Activated B cell treated with CpG ODN at 0.5 μM for 24 hours (primary cell): ENCODE data around the gene CSH2. TPM values are rescaled to one million over a fixed set of nuclear protein-coding genes. Genes with fewer than 3 reads are reported as not detected.

Source experiments
- ATAC-seq: fragments of 200-7000 bp; cut with Tn5 transposase; one replicate; pipeline ENCODE4 v1.10.0; 2021; ENCODE audit warnings: low read depth, mild to moderate bottlenecking, moderate library complexity
- CTCF ChIA-PET: fragments of 350-600 bp; sonication (Branson Sonifier 250); formaldehyde crosslinking; loops from one replicate; lab custom pipeline; 2021; ENCODE audit warnings: antibody characterized with exemption; lab: Charles Lee
- POLR2A ChIA-PET: fragments of 350-600 bp; sonication (Branson Sonifier 250); formaldehyde crosslinking; loops from one replicate; lab custom pipeline; 2021; ENCODE audit warnings: antibody characterized with exemption; lab: Charles Lee
- DNase-seq: peaks from one replicate; pipeline ENCODE4 v3.0.0; 2022
- H3K27ac Mint-ChIP-seq: one replicate; pipeline ENCODE4 v1.8.0; 2020; ENCODE audit warnings: mixed read lengths
- H3K27me3 Mint-ChIP-seq: one replicate; pipeline ENCODE4 v1.8.0; 2021; ENCODE audit warnings: mixed read lengths
- H3K36me3 Mint-ChIP-seq: one replicate; pipeline ENCODE4 v1.8.0; 2021; ENCODE audit warnings: low read depth, mixed read lengths
- H3K4me1 Mint-ChIP-seq: one replicate; pipeline ENCODE4 v1.8.0; 2021; ENCODE audit warnings: mixed read lengths
- H3K4me3 Mint-ChIP-seq: one replicate; pipeline ENCODE4 v1.8.0; 2020; ENCODE audit warnings: mild to moderate bottlenecking, mixed read lengths
- H3K9me3 Mint-ChIP-seq: one replicate; pipeline ENCODE4 v1.8.0; 2020; ENCODE audit warnings: mixed read lengths
- CTCF ChIP-seq: fragments of 200-600 bp; IDR thresholded peaks from one replicate; pipeline ENCODE4 v1.8.0; 2022; ENCODE audit warnings: antibody characterized with exemption, mild to moderate bottlenecking
- intact Hi-C: fragments of 100-400 bp; cut with micrococcal nuclease; formaldehyde crosslinking; loops from one replicate; pipeline ENCODE4 v1.15.1; 2024
- total RNA-seq: library from RNA; stranded (reverse); gene quantifications from 2 replicates; pipeline ENCODE4 v1.2.3, GENCODE V29; 2022

CSH2 gene
- total RNA-seq, 1 donor from 2014 or later, result not detected

GRCh38 chr17:63822537-63822936, 50.9 kb downstream of the CSH2 start:
- Mint-ChIP-seq H3K27me3 (no peaks in the 10 kb centered on the region), H3K27ac (no peak overlapping the region), H3K9me3 (no peaks in the 10 kb centered on the region), H3K4me1 (peaks cover 58% of the 10 kb centered on the region), H3K36me3 (peaks cover 91% of the 10 kb centered on the region), H3K4me3 (no peak overlapping the region)
- CTCF ChIA-PET, result no interaction called here
- DNase-seq (no peak), ATAC-seq (no peak)
- POLR2A ChIA-PET, result no interaction called here
- intact Hi-C loops, result no loop called here
- no peak for TF ChIP-seq CTCF

Other genes starting within 250 kb of the CSH2 start
- 404 and 421 TPM in 2 replicates for gene LIMD2, start 173.6 kb downstream of the CSH2 start, total RNA-seq
- gene STRADA, start 131.9 kb downstream of the CSH2 start, total RNA-seq, result 72.5 and 80.2 TPM in 2 replicates
- gene CCDC47, start 100.1 kb downstream of the CSH2 start, total RNA-seq, result 41.4 and 47.6 TPM in 2 replicates
- 132 and 160 TPM in 2 replicates for gene DDX42, start 99.5 kb downstream of the CSH2 start, total RNA-seq
- gene PSMC5, start 46.2 kb downstream of the CSH2 start, total RNA-seq, result 157 TPM in 2 replicates
- gene FTSJ3, start 46.0 kb downstream of the CSH2 start, total RNA-seq, result 82.0 and 85.1 TPM in 2 replicates
- gene SMARCD2, start 31.0 kb downstream of the CSH2 start, total RNA-seq, result 114 and 117 TPM in 2 replicates
- gene GH2, start 8.3 kb upstream of the CSH2 start, total RNA-seq, result not detected in 2 replicates
- gene CSH1, start 22.9 kb upstream of the CSH2 start, total RNA-seq, result not detected in 2 replicates
- gene CSHL1, start 37.6 kb upstream of the CSH2 start, total RNA-seq, result not detected in 2 replicates
- gene GH1, start 45.2 kb upstream of the CSH2 start, total RNA-seq, result 0.27 TPM in 1 of 2 replicates, not detected in the other
- 706 and 757 TPM in 2 replicates for gene CD79B, start 58.7 kb upstream of the CSH2 start, total RNA-seq
- gene SCN4A, start 99.2 kb upstream of the CSH2 start, total RNA-seq, result 0.49 and 0.78 TPM in 2 replicates
- not detected in 2 replicates for gene PRR29, start 124.7 kb upstream of the CSH2 start, total RNA-seq
- 44.5 and 44.7 TPM in 2 replicates for gene ICAM2, start 147.0 kb upstream of the CSH2 start, total RNA-seq